B cell (primary cell): Measurements from ENCODE around the gene SLC1A4. TPM values are rescaled to one million over a fixed set of nuclear protein-coding genes. Genes with fewer than 3 reads are reported as not detected.
A peak's percentile ranks its signal among the peaks of the same experiment; 100 is the strongest.

Experiments
- ATAC-seq: fragments of 200-7000 bp; cut with Tn5 transposase; one replicate; pipeline ENCODE4 v1.10.0; 2021; ENCODE audit warnings: low read depth, mild to moderate bottlenecking, moderate number of reproducible peaks, moderate library complexity
- CTCF ChIA-PET: fragments of 350-600 bp; sonication (Branson Sonifier 250); formaldehyde crosslinking; loops from one replicate; lab custom pipeline; 2021; ENCODE audit warnings: antibody characterized with exemption, inconsistent platforms; lab: Charles Lee
- POLR2A ChIA-PET: fragments of 350-600 bp; sonication (Branson Sonifier 250); formaldehyde crosslinking; loops from one replicate; lab custom pipeline; 2021; ENCODE audit warnings: antibody characterized with exemption; lab: Charles Lee
- DNase-seq: peaks from one replicate; pipeline ENCODE4 v3.0.0; 2013
- H2AFZ ChIP-seq: 2 replicates; pipeline ENCODE4 v1.6.1; 2012; ENCODE audit warnings: mild to moderate bottlenecking, low read depth, low read length; ENCODE audit not compliant: insufficient read depth, poor library complexity, severe bottlenecking
- H3K27ac ChIP-seq, 2 donors: 1 replicate in 1 of 2; 2 replicates in 1 of 2; pipeline ENCODE4 v1.5.1; 2012 to 2013; ENCODE audit warnings: low read length in 2 of 2, mild to moderate bottlenecking in 2 of 2, moderate library complexity in 1 of 2
- H3K27me3 ChIP-seq, 4 experiments: fragments of 200-600 bp in 1 of 4; sonication (generic) in 1 of 4; replicated peaks in 1 of 4; 1 replicate in 2 of 4; 2 replicates in 2 of 4; pipeline versions ENCODE4 v1.6.1 to v1.7.0; 2013 to 2016; ENCODE audit warnings: low read length in 3 of 4, mild to moderate bottlenecking in 2 of 4, mixed read lengths in 1 of 4, moderate library complexity in 1 of 4; ENCODE audit not compliant: insufficient read depth in 4 of 4, control insufficient read depth in 3 of 4; ENCODE audit errors: control extremely low read depth in 1 of 4
- H3K36me3 ChIP-seq, 2 experiments: replicated peaks in 1 of 2; 1 replicate in 1 of 2; 2 replicates in 1 of 2; pipeline versions ENCODE4 v1.6.1 to v1.7.1; 2013; ENCODE audit warnings: low read length in 1 of 2; ENCODE audit not compliant: insufficient read depth in 2 of 2, control insufficient read depth in 1 of 2; ENCODE audit errors: control extremely low read depth in 1 of 2, extremely low read depth in 1 of 2
- H3K4me1 ChIP-seq, 2 donors: fragments of 200-600 bp in 1 of 2; sonication (generic) in 1 of 2; 1 replicate in 1 of 2; 2 replicates in 1 of 2; pipeline versions ENCODE4 v1.5.1 to v1.6.1; 2013 to 2017; ENCODE audit warnings: low read length in 2 of 2; ENCODE audit not compliant: control insufficient read depth in 2 of 2, insufficient read depth in 2 of 2
- H3K4me2 ChIP-seq: replicated peaks from 2 replicates; pipeline ENCODE3; 2012; ENCODE audit warnings: mild to moderate bottlenecking, low read depth, low read length; ENCODE audit not compliant: poor library complexity, severe bottlenecking
- H3K4me3 ChIP-seq, 5 experiments: fragments of 200-600 bp in 1 of 5; sonication (generic) in 1 of 5; 1 replicate in 3 of 5; 2 replicates in 2 of 5; pipeline versions ENCODE4 v1.5.1 to v1.7.0; 2011 to 2016; ENCODE audit warnings: low read length in 4 of 5, mild to moderate bottlenecking in 4 of 5, low read depth in 2 of 5, control low read depth in 1 of 5, moderate library complexity in 1 of 5; ENCODE audit not compliant: insufficient read depth in 1 of 5; ENCODE audit errors: control extremely low read depth in 1 of 5, extremely low read depth in 1 of 5
- H3K79me2 ChIP-seq: fragments of 200-600 bp; sonication (generic); one replicate; pipeline ENCODE4 v1.6.0; 2016; ENCODE audit warnings: low read length; ENCODE audit not compliant: control insufficient read depth, insufficient read depth
- H3K9ac ChIP-seq: fragments of 200-600 bp; sonication (generic); 2 replicates; pipeline ENCODE4 v1.6.1; 2017; ENCODE audit warnings: mild to moderate bottlenecking, low read length, moderate library complexity
- H3K9me3 ChIP-seq, 3 donors: one replicate each; pipeline versions ENCODE4 v1.6.1 to v1.7.1; 2013; ENCODE audit warnings: low read length in 2 of 3; ENCODE audit not compliant: control insufficient read depth in 2 of 3, insufficient read depth in 1 of 3; ENCODE audit errors: control extremely low read depth in 1 of 3
- H4K20me1 ChIP-seq: 2 replicates; pipeline ENCODE4 v1.6.0; 2012; ENCODE audit warnings: mild to moderate bottlenecking, low read length; ENCODE audit not compliant: insufficient read depth, control insufficient read depth, poor library complexity, severe bottlenecking
- H3K27ac Mint-ChIP-seq: one replicate; pipeline ENCODE4 v1.8.0; 2021; ENCODE audit warnings: mixed read lengths
- H3K27me3 Mint-ChIP-seq: one replicate; pipeline ENCODE4 v1.8.0; 2021; ENCODE audit warnings: mixed read lengths
- H3K4me1 Mint-ChIP-seq: one replicate; pipeline ENCODE4 v1.8.0; 2021; ENCODE audit warnings: mixed read lengths
- H3K4me3 Mint-ChIP-seq: one replicate; pipeline ENCODE4 v1.8.0; 2021; ENCODE audit warnings: mixed read lengths
- H3K9me3 Mint-ChIP-seq: one replicate; pipeline ENCODE4 v1.8.0; 2022; ENCODE audit warnings: mixed read lengths; ENCODE audit not compliant: insufficient read depth
- EZH2 ChIP-seq: IDR thresholded peaks from 2 replicates; pipeline ENCODE4 v1.6.1; 2012; ENCODE audit warnings: borderline replicate concordance, low read depth, mild to moderate bottlenecking, moderate library complexity, low read length; ENCODE audit not compliant: insufficient read depth, poor library complexity, severe bottlenecking
- WGBS: methylation state at CpG from one replicate; pipeline ENCODE4 v1.1.5; 2013; ENCODE audit warnings: missing lambda C conversion rate; ENCODE audit not compliant: insufficient coverage; 5-methylcytosine and 5-hydroxymethylcytosine counted together
- intact Hi-C: fragments of 100-400 bp; cut with micrococcal nuclease; formaldehyde crosslinking; loops from one replicate; pipeline ENCODE4 v1.10.0; 2022
- polyA plus RNA-seq: library from polyadenylated mRNA; depleted of rRNA; stranded (reverse); fragments of >200 nt; gene quantifications from 2 replicates; pipeline ENCODE4 v1.2.3, GENCODE V29; 2012
- total RNA-seq, 2 donors: library from RNA; stranded (reverse); fragments of 120-200 nt in 1 of 2; gene quantifications; 1 replicate in 1 of 2; 2 replicates in 1 of 2; pipeline versions ENCODE4 v1.2.3 to v1.2.4, GENCODE V29; 2013 to 2022
- TF ChIP-seq, protein P1 (sequence below): fragments of 200-600 bp; IDR thresholded peaks from one replicate; pipeline ENCODE4 v1.8.0; 2022; ENCODE audit warnings: antibody characterized with exemption, mild to moderate bottlenecking

Gene SLC1A4
- total and polyA plus RNA-seq, 2 donors (not counting 1 experiment from before 2014, with no cell fraction given): 1.7 to 15.7 TPM

DNA sequence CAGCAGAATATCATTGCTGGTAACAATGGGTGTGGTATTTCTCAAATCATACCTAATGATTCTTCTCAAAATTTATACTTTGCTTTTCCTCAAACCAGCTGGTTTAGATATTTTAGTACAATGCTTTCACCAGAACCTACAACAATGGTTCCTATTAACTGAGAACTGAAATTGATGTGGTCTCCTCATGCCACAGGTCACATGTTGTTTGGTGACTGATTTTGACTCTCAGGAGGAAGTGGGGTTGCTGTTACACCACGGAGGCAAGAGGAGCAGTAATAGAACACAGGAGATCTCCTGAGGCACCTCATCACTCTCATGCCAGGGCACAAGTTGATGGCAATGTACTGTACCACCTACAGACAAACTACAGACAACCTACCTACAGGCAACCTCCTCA is 64.0 kb downstream of the SLC1A4 start:
- ATAC-seq: peak; percentile 22

More for the DNA sequence above, 64.0 kb downstream of the SLC1A4 start:
- POLR2A ChIA-PET: interaction anchor here (0.6 to 2.1 kb wide), 3 partner anchors 23 to 99 kb away, joined by 4 to 8 read pairs (median 6); partner anchors contain the start of gene RAB1A
- Mint-ChIP-seq H3K4me1 (peaks cover 62% of the 10 kb centered on the region), H3K9me3 (no peaks in the 10 kb centered on the region), H3K4me3 (peak overlapping the region; percentile 100), H3K27me3 (no peaks in the 10 kb centered on the region), H3K27ac (peak overlapping the region; percentile 99)
- peaks cover 0 to under 1% of the 10 kb centered on the region in 2 experiments for H3K36me3 ChIP-seq
- CTCF ChIA-PET: interaction anchor here (0.7 to 5.8 kb wide), 10 partner anchors 12 to 136 kb away, joined by 3 to 51 read pairs (median 4); no protein-coding TSS in a partner anchor
- TF ChIP-seq, protein P1, sequence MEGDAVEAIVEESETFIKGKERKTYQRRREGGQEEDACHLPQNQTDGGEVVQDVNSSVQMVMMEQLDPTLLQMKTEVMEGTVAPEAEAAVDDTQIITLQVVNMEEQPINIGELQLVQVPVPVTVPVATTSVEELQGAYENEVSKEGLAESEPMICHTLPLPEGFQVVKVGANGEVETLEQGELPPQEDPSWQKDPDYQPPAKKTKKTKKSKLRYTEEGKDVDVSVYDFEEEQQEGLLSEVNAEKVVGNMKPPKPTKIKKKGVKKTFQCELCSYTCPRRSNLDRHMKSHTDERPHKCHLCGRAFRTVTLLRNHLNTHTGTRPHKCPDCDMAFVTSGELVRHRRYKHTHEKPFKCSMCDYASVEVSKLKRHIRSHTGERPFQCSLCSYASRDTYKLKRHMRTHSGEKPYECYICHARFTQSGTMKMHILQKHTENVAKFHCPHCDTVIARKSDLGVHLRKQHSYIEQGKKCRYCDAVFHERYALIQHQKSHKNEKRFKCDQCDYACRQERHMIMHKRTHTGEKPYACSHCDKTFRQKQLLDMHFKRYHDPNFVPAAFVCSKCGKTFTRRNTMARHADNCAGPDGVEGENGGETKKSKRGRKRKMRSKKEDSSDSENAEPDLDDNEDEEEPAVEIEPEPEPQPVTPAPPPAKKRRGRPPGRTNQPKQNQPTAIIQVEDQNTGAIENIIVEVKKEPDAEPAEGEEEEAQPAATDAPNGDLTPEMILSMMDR: no peak
- no peak for TF ChIP-seq EZH2
- H3K4me3 ChIP-seq: peak overlapping the region in 2 of 5 experiments; percentile 8 to 20
- intact Hi-C loops: loop anchor here (2.0 to 10.0 kb wide), 3 partner anchors 22 to 908 kb away; partner anchors contain the start of genes PELI1 and SERTAD2
- H3K9me3 ChIP-seq: peaks cover 0 to 3% (median 0%) of the 10 kb centered on the region in 3 donors
- H2AFZ ChIP-seq: no peak overlapping the region
- H3K79me2 ChIP-seq: peaks cover 72% of the 10 kb centered on the region
- peak overlapping the region; percentile 25 for H3K9ac ChIP-seq
- H3K27me3 ChIP-seq: no peaks in the 10 kb centered on the region
- no peaks in the 10 kb centered on the region for H4K20me1 ChIP-seq
- 0% methylated on average over 1 of the region's 1 CpG for WGBS
- peaks cover 47 to 48% of the 10 kb centered on the region in 2 donors for H3K4me1 ChIP-seq
- peak overlapping the region; percentile 84 for H3K4me2 ChIP-seq
- H3K27ac ChIP-seq: peak overlapping the region; percentile 69 to 88
- DNase-seq: peak; percentile 86
